GM21576 (cell line): ENCODE measurements around the gene MAST4.

Experiments used
- ATAC-seq: cut with Tn5 transposase; IDR thresholded peaks from one replicate; pipeline ENCODE4 v1.9.1; 2021; ENCODE audit warnings: mild to moderate bottlenecking, moderate library complexity; ENCODE audit not compliant: unreplicated experiment

The MAST4 gene

GRCh38 chr5:66644111-66644510 is 47.9 kb downstream of the MAST4 start:
- no peak for ATAC-seq

- no peak for ATAC-seq
These were observed 48.8 kb downstream of the MAST4 start for GRCh38 chr5:66645039-66645438.

GRCh38 chr5:66646570-66646969 is 50.4 kb downstream of the MAST4 start:
- no peak for ATAC-seq

- no peak for ATAC-seq
These were observed 51.1 kb downstream of the MAST4 start for GRCh38 chr5:66647146-66647856.

GRCh38 chr5:66652818-66653217 is 56.6 kb downstream of the MAST4 start:
- ATAC-seq: no peak

GRCh38 chr5:66653325-66653724 is 57.1 kb downstream of the MAST4 start:
- ATAC-seq: no peak

GRCh38 chr5:66655395-66656324 is 59.5 kb downstream of the MAST4 start:
- ATAC-seq: no peak

GRCh38 chr5:66658516-66658915 is 62.3 kb downstream of the MAST4 start:
- ATAC-seq: no peak

- no peak for ATAC-seq
These were observed 63.6 kb downstream of the MAST4 start for GRCh38 chr5:66659780-66660179.

- no peak for ATAC-seq
These were observed 64.2 kb downstream of the MAST4 start for GRCh38 chr5:66660396-66660795.

- no peak for ATAC-seq
These were observed 65.0 kb downstream of the MAST4 start for GRCh38 chr5:66661149-66661548.

GRCh38 chr5:66666778-66667177 is 70.6 kb downstream of the MAST4 start:
- no peak for ATAC-seq

- ATAC-seq: no peak
These were observed 73.1 kb downstream of the MAST4 start for GRCh38 chr5:66669086-66669861.

- ATAC-seq: no peak
These were observed 73.6 kb downstream of the MAST4 start for GRCh38 chr5:66669862-66670195.

GRCh38 chr5:66671305-66671704 is 75.1 kb downstream of the MAST4 start:
- no peak for ATAC-seq

GRCh38 chr5:66674802-66675201 is 78.6 kb downstream of the MAST4 start:
- ATAC-seq: no peak

GRCh38 chr5:66675406-66675805 is 79.2 kb downstream of the MAST4 start:
- ATAC-seq: no peak

- no peak for ATAC-seq
These were observed 84.0 kb downstream of the MAST4 start for GRCh38 chr5:66680221-66680620.

- ATAC-seq: no peak
These were observed 84.6 kb downstream of the MAST4 start for GRCh38 chr5:66680804-66681203.

- ATAC-seq: no peak
These were observed 88.5 kb downstream of the MAST4 start for GRCh38 chr5:66684663-66685062.

- no peak for ATAC-seq
These were observed 93.5 kb downstream of the MAST4 start for GRCh38 chr5:66689522-66690220.
